HepG2 (cell line): ENCODE data around the gene RAD17. TPM values are rescaled to one million over a fixed set of nuclear protein-coding genes. Genes with fewer than 3 reads are reported as not detected.

ENCODE experiments used
- ARNTL ChIP-seq: sonication (generic); formaldehyde crosslinking; IDR thresholded peaks from 2 replicates; pipeline ENCODE4 v1.4.0; 2020; ENCODE audit warnings: mild to moderate bottlenecking, missing genetic modification reagents
- E2F1 ChIP-seq: sonication (generic); formaldehyde crosslinking; IDR thresholded peaks from 2 replicates; pipeline ENCODE4 v1.5.0; 2020; ENCODE audit warnings: missing genetic modification reagents
- EED ChIP-seq: sonication (generic); formaldehyde crosslinking; IDR thresholded peaks from 2 replicates; pipeline ENCODE4 v1.5.0; 2020; ENCODE audit warnings: mild to moderate bottlenecking, missing genetic modification reagents
- HNRNPLL ChIP-seq: fragments of 200-400 bp; formaldehyde crosslinking; IDR thresholded peaks from 2 replicates; pipeline ENCODE4 v1.6.1; 2017; ENCODE audit warnings: mild to moderate bottlenecking, low read depth, low read length; ENCODE audit not compliant: poor library complexity, severe bottlenecking
- NPAS2 ChIP-seq: sonication (generic); formaldehyde crosslinking; IDR thresholded peaks from 2 replicates; pipeline ENCODE4 v1.8.0; 2022; ENCODE audit warnings: mild to moderate bottlenecking, missing genetic modification reagents, borderline replicate concordance
- PCBP1 ChIP-seq: fragments of 200-400 bp; formaldehyde crosslinking; IDR thresholded peaks from 2 replicates; pipeline ENCODE4 v1.6.1; 2017; ENCODE audit warnings: mild to moderate bottlenecking, low read depth, low read length, borderline replicate concordance
- PRDM15 ChIP-seq: sonication (generic); formaldehyde crosslinking; IDR thresholded peaks from 2 replicates; pipeline ENCODE4 v1.4.0; 2020; ENCODE audit warnings: missing genetic modification reagents
- SKIL ChIP-seq: sonication (generic); formaldehyde crosslinking; IDR thresholded peaks from 2 replicates; pipeline ENCODE4 v1.8.0; 2022; ENCODE audit warnings: missing genetic modification reagents, mild to moderate bottlenecking, moderate library complexity, borderline replicate concordance
- SNAPC4 ChIP-seq: sonication (generic); formaldehyde crosslinking; IDR thresholded peaks from 2 replicates; pipeline ENCODE4 v1.4.0; 2020; ENCODE audit warnings: mild to moderate bottlenecking, missing genetic modification reagents
- STAG1 ChIP-seq: sonication (generic); formaldehyde crosslinking; IDR thresholded peaks from 2 replicates; pipeline ENCODE4 v1.4.0; 2020; ENCODE audit warnings: missing genetic modification reagents
- TFDP1 ChIP-seq: IDR thresholded peaks from 2 replicates; pipeline ENCODE4 v1.6.1; 2016; ENCODE audit warnings: missing compliant biosample characterization, missing genetic modification reagents, borderline replicate concordance
- ZC3H4 ChIP-seq: sonication (generic); formaldehyde crosslinking; IDR thresholded peaks from 2 replicates; pipeline ENCODE4 v1.4.0; 2020; ENCODE audit warnings: missing genetic modification reagents, borderline replicate concordance
- ZNF225 ChIP-seq: sonication (generic); formaldehyde crosslinking; IDR thresholded peaks from 2 replicates; pipeline ENCODE4 v1.4.0; 2020; ENCODE audit warnings: mild to moderate bottlenecking, missing genetic modification reagents
- ZNF570 ChIP-seq: sonication (generic); formaldehyde crosslinking; IDR thresholded peaks from 2 replicates; pipeline ENCODE4 v1.4.0; 2020; ENCODE audit warnings: mild to moderate bottlenecking, missing genetic modification reagents, borderline replicate concordance
- polyA plus RNA-seq, 8 experiments: library from polyadenylated mRNA; depleted of rRNA in 3 of 8; stranded (reverse) in 7 of 8; unstranded in 1 of 8; fragments of >200 nt; fragmentation: Illumina TruSeq in 4 of 8; extraction: Trizol in 4 of 8; gene quantifications; 2 replicates each; pipeline versions ENCODE4 v1.2.1 to v1.2.3, GENCODE V29; 2011 to 2016; ENCODE audit warnings: low read depth in 4 of 8, missing spikeins in 1 of 8, mixed read lengths in 1 of 8; ENCODE audit not compliant: insufficient read depth in 1 of 8
- total RNA-seq, 5 experiments: library from RNA; depleted of rRNA; stranded (reverse); fragments of >200 nt; fragmentation: Illumina TruSeq; extraction: Trizol; gene quantifications; 2 replicates each; pipeline ENCODE4 v1.2.3, GENCODE V29; 2016; ENCODE audit warnings: low read depth in 1 of 5

RAD17 gene
- total and polyA plus RNA-seq, 2 of the 13 experiments (the other 11 are each of a cell fraction or from before 2014, with no cell fraction given): 24.0 to 25.9 TPM

- TF ChIP-seq PCBP1 (0 out of 2 replicates have a peak, but pooled peaks have one; percentile 20), NPAS2 (CRISPR knock-in tag) (no peak), PRDM15 (CRISPR knock-in tag) (peak; percentile 63; the same call in 1 of the 2 replicates), ARNTL (CRISPR knock-in tag) (peak; percentile 91), SKIL (CRISPR knock-in tag) (peak; percentile 32; the same call in 1 of the 2 replicates), STAG1 (CRISPR knock-in tag) (no peak), E2F1 (CRISPR knock-in tag) (peak; percentile 59), EED (peak; percentile 95), TFDP1 (peak; percentile 59; the same call in 1 of the 2 replicates), ZNF225 (CRISPR knock-in tag) (peak; percentile 88), SNAPC4 (CRISPR knock-in tag) (peak; percentile 95), HNRNPLL (peak; percentile 93), ZC3H4 (CRISPR knock-in tag) (no peak), ZNF570 (CRISPR knock-in tag) (no peak)
Observed at GRCh38 chr5:69369340-69370121, at the start of gene RAD17, which contains the start of the genes AK6 and TAF9 (continued).
